Liver (tissue), 9 donors: ENCODE data around the gene KEAP1. TPM values are rescaled to one million over a fixed set of nuclear protein-coding genes. Genes with fewer than 3 reads are reported as not detected.

ENCODE experiments used
- DNase-seq: peaks from one replicate; pipeline ENCODE4 v3.0.0-alpha.2; 2017; ENCODE audit warnings: low spot score
- H3K27ac ChIP-seq, 2 donors: one replicate each; pipeline ENCODE4 v1.7.0; 2013; ENCODE audit warnings: inconsistent platforms in 2 of 2, low read length in 2 of 2, control low read depth in 1 of 2, low read depth in 1 of 2, mild to moderate bottlenecking in 1 of 2
- H3K27me3 ChIP-seq, 4 donors: one replicate each; pipeline versions ENCODE4 v1.6.1 to v1.7.0; 2013; ENCODE audit warnings: low read length in 3 of 4, inconsistent platforms in 1 of 4, mild to moderate bottlenecking in 1 of 4, moderate library complexity in 1 of 4; ENCODE audit not compliant: control insufficient read depth in 4 of 4, insufficient read depth in 4 of 4
- H3K36me3 ChIP-seq, 4 donors: one replicate each; pipeline versions ENCODE4 v1.6.1 to v1.7.0; 2013; ENCODE audit warnings: low read length in 3 of 4, mild to moderate bottlenecking in 3 of 4, low read depth in 1 of 4, moderate library complexity in 1 of 4; ENCODE audit not compliant: control insufficient read depth in 4 of 4, insufficient read depth in 3 of 4
- H3K4me1 ChIP-seq, 4 donors: one replicate each; pipeline versions ENCODE4 v1.6.1 to v1.7.0; 2013; ENCODE audit warnings: low read length in 3 of 4, mild to moderate bottlenecking in 3 of 4, moderate library complexity in 1 of 4; ENCODE audit not compliant: control insufficient read depth in 4 of 4, insufficient read depth in 4 of 4
- H3K4me3 ChIP-seq, 3 donors: one replicate each; pipeline versions ENCODE4 v1.6.1 to v1.7.0; 2013; ENCODE audit warnings: low read length in 3 of 3, control low read depth in 1 of 3, low read depth in 1 of 3, mild to moderate bottlenecking in 1 of 3
- H3K9ac ChIP-seq, 2 donors: one replicate each; pipeline ENCODE4 v1.7.0; 2013; ENCODE audit warnings: low read length in 2 of 2, mild to moderate bottlenecking in 2 of 2, moderate library complexity in 2 of 2, control low read depth in 1 of 2, low read depth in 1 of 2
- H3K9me3 ChIP-seq, 4 donors: one replicate each; pipeline versions ENCODE4 v1.6.1 to v1.7.0; 2013; ENCODE audit warnings: low read length in 3 of 4; ENCODE audit not compliant: control insufficient read depth in 4 of 4
- ATF3 ChIP-seq: IDR thresholded peaks from 2 replicates; pipeline ENCODE4 v1.6.1; 2016; ENCODE audit warnings: antibody characterized with exemption
- CTCF ChIP-seq: fragments of 150-350 bp; IDR thresholded peaks from 2 replicates; pipeline ENCODE4 v1.5.1; 2017; ENCODE audit warnings: improper control_type of control experiment, low read depth, low read length; ENCODE audit not compliant: missing input control
- EGR1 ChIP-seq, 2 donors: IDR thresholded peaks; 2 replicates each; pipeline ENCODE4 v1.6.1; 2016 to 2018; ENCODE audit warnings: antibody characterized with exemption in 2 of 2, low read depth in 2 of 2
- FOXA1 ChIP-seq: IDR thresholded peaks from 2 replicates; pipeline ENCODE4 v1.6.1; 2016; ENCODE audit warnings: antibody characterized with exemption
- FOXA2 ChIP-seq: IDR thresholded peaks from 2 replicates; pipeline ENCODE4 v1.6.1; 2016; ENCODE audit warnings: antibody characterized with exemption
- GABPA ChIP-seq, 2 donors: IDR thresholded peaks in 1 of 2; conservative IDR thresholded peaks in 1 of 2; 2 replicates each; pipeline ENCODE4 v1.6.1; 2016; ENCODE audit warnings: antibody characterized with exemption in 2 of 2, mild to moderate bottlenecking in 1 of 2, moderate library complexity in 1 of 2
- HNF4A ChIP-seq, 2 donors: conservative IDR thresholded peaks; 2 replicates each; pipeline ENCODE4 v1.6.1; 2016; ENCODE audit warnings: antibody characterized with exemption in 2 of 2, mild to moderate bottlenecking in 2 of 2
- HNF4G ChIP-seq: IDR thresholded peaks from 2 replicates; pipeline ENCODE4 v1.6.1; 2016; ENCODE audit warnings: antibody characterized with exemption
- JUND ChIP-seq, 2 donors: IDR thresholded peaks; 2 replicates each; pipeline ENCODE4 v1.6.1; 2016; ENCODE audit warnings: antibody characterized with exemption in 2 of 2
- NR2F2 ChIP-seq: IDR thresholded peaks from 2 replicates; pipeline ENCODE4 v1.6.1; 2016; ENCODE audit warnings: antibody characterized with exemption
- RAD21 ChIP-seq, 2 donors: IDR thresholded peaks; 2 replicates each; pipeline ENCODE4 v1.6.1; 2016; ENCODE audit warnings: antibody characterized with exemption in 2 of 2, mild to moderate bottlenecking in 2 of 2
- REST ChIP-seq: IDR thresholded peaks from 2 replicates; pipeline ENCODE4 v1.6.1; 2016; ENCODE audit warnings: antibody characterized with exemption, mild to moderate bottlenecking
- RXRA ChIP-seq, 2 donors: IDR thresholded peaks; 2 replicates each; pipeline ENCODE4 v1.6.1; 2017 to 2018; ENCODE audit warnings: antibody characterized with exemption in 2 of 2, mild to moderate bottlenecking in 1 of 2
- SP1 ChIP-seq: IDR thresholded peaks from 2 replicates; pipeline ENCODE4 v1.6.1; 2018; ENCODE audit warnings: antibody characterized with exemption, mild to moderate bottlenecking
- TAF1 ChIP-seq: conservative IDR thresholded peaks from 2 replicates; pipeline ENCODE4 v1.6.1; 2016; ENCODE audit warnings: antibody characterized with exemption, mild to moderate bottlenecking
- YY1 ChIP-seq: IDR thresholded peaks from 2 replicates; pipeline ENCODE4 v1.6.1; 2016; ENCODE audit warnings: antibody characterized with exemption, mild to moderate bottlenecking
- ZBTB33 ChIP-seq: IDR thresholded peaks from 2 replicates; pipeline ENCODE4 v1.6.1; 2016; ENCODE audit warnings: antibody characterized with exemption
- WGBS: extraction: QIAGEN DNeasy Blood & Tissue Kit; methylation state at CpG from one replicate; pipeline ENCODE4 v1.1.7; 2013; 5-methylcytosine and 5-hydroxymethylcytosine counted together
- polyA plus RNA-seq, 2 donors: library from polyadenylated mRNA; stranded (reverse) in 1 of 2; unstranded in 1 of 2; fragments of 200-250 nt in 1 of 2; fragments of >200 nt in 1 of 2; fragmentation: Nextera tagmentation in 1 of 2; extraction: Ambion mirVana in 1 of 2; gene quantifications; one replicate each; pipeline versions ENCODE4 v1.2.1 to v1.2.3, GENCODE V29; 2013 to 2015
- total RNA-seq, 2 donors: library from RNA; depleted of rRNA; stranded (reverse); fragments of >200 nt; gene quantifications; one replicate each; pipeline ENCODE4 v1.2.3, GENCODE V29; 2014
- TF ChIP-seq, protein P1 (sequence below): IDR thresholded peaks from 2 replicates; pipeline ENCODE4 v1.6.1; 2016; ENCODE audit warnings: antibody characterized with exemption
- donor health status: healthy.
- donor health status: healthy.
- donor health status: healthy.
- donor health status: healthy.
- donor health status: healthy.

The KEAP1 gene
- total and polyA plus RNA-seq, 4 donors = 44.3 to 62.3 (median 48.0) TPM

GRCh38 chr19:10535613-10536012 is 32.5 kb upstream of the KEAP1 start:
- H3K27ac ChIP-seq = no peak overlapping the region
- no peak overlapping the region for H3K4me3 ChIP-seq
- H3K9me3 ChIP-seq = no peaks in the 10 kb centered on the region
- no peaks in the 10 kb centered on the region for H3K36me3 ChIP-seq
- TF ChIP-seq ATF3 (no peak), YY1 (no peak), SP1 (no peak), FOXA1 (no peak), NR2F2 (no peak), HNF4G (no peak), CTCF (no peak), RXRA (IDR thresholded peaks at IDR 0.05) (no peak), TAF1 (no peak), FOXA2 (no peak), RAD21 (IDR thresholded peaks at IDR 0.05) (no peak), GABPA (IDR thresholded peaks at IDR 0.05 in 1 of 2, conservative IDR thresholded peaks at IDR 0.05 in 1 of 2) (no peak), JUND (IDR thresholded peaks at IDR 0.05) (no peak), REST (no peak), EGR1 (IDR thresholded peaks at IDR 0.05; ENCODE audit: low read depth in 2 of 2) (no peak), HNF4A (conservative IDR thresholded peaks at IDR 0.05) (no peak), ZBTB33 (no peak)
- TF ChIP-seq, protein P1, sequence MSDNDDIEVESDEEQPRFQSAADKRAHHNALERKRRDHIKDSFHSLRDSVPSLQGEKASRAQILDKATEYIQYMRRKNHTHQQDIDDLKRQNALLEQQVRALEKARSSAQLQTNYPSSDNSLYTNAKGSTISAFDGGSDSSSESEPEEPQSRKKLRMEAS = no peak
- no peak for DNase-seq
- H3K9ac ChIP-seq = no peak overlapping the region
- no peaks in the 10 kb centered on the region for H3K4me1 ChIP-seq
- no peaks in the 10 kb centered on the region for H3K27me3 ChIP-seq
- WGBS = 74% methylated on average over 6 of the region's 6 CpGs
